ENCODE results near the gene ASIP.
"Not testable (repeated sequence)": the region's sequence is repeated elsewhere in the genome, so short reads cannot be mapped to it uniquely, and the experiment has no call there.

ASIP gene

GRCh38 chr20:34283844-34284243, 42.6 kb downstream of the ASIP start:
- Histone ChIP-seq H4K20me1 (peaks cover 0 to 24% (median 8%) of the 10 kb centered on the region in 11 experiments; a peak in 9 of 22 replicates), H3K9me3 (replicated peaks in 1 of 11) (no peaks in the 10 kb centered on the region), H3K27me3 (no peaks in the 10 kb centered on the region), H3K4me1 (peaks cover 11 to 24% (median 15%) of the 10 kb centered on the region in 10 experiments; a peak in 18 of 20 replicates), H3K36me3 (peaks cover 89 to 100% (median 98%) of the 10 kb centered on the region in 11 experiments), H3K9ac (no peak overlapping the region), H3K4me2 (no peak overlapping the region), H3K4me3 (no peak overlapping the region), H3K27ac (no peak overlapping the region)
- TF ChIP-seq Cebpa-rat (IDR thresholded peaks at IDR 0.05): no peak

GRCh38 chr20:34285450-34285849, 44.2 kb downstream of the ASIP start:
- Histone ChIP-seq H3K4me1 (peaks cover 11 to 24% (median 15%) of the 10 kb centered on the region in 10 experiments; a peak in 18 of 20 replicates), H3K36me3 (peaks cover 91 to 100% (median 99%) of the 10 kb centered on the region in 11 experiments), H3K9me3 (replicated peaks in 1 of 11) (no peaks in the 10 kb centered on the region), H3K4me2 (no peak overlapping the region), H4K20me1 (peaks cover 0 to 26% (median 7%) of the 10 kb centered on the region in 11 experiments; a peak in 10 of 22 replicates), H3K27me3 (no peaks in the 10 kb centered on the region), H3K9ac (no peak overlapping the region), H3K27ac (no peak overlapping the region), H3K4me3 (no peak overlapping the region)
- no peak for TF ChIP-seq Cebpa-rat (IDR thresholded peaks at IDR 0.05)

GRCh38 chr20:34287500-34287899, 46.3 kb downstream of the ASIP start:
- not testable (repeated sequence) for H3K27me3 ChIP-seq; H3K9ac ChIP-seq; H3K9me3 ChIP-seq (replicated peaks in 1 of 11); H3K4me3 ChIP-seq; H3K27ac ChIP-seq; H3K4me2 ChIP-seq
- H3K4me1 ChIP-seq: peaks cover 6 to 16% (median 8%) of the 10 kb centered on the region in 10 experiments; a peak in 18 of 20 replicates
- peaks cover 98 to 100% (median 100%) of the 10 kb centered on the region in 11 experiments for H3K36me3 ChIP-seq
- H4K20me1 ChIP-seq: peaks cover 0 to 43% (median 11%) of the 10 kb centered on the region in 11 experiments; a peak in 11 of 22 replicates

- no peak overlapping the region for H3K4me2 ChIP-seq
- peaks cover 0 to 14% (median 0%) of the 10 kb centered on the region in 10 experiments; a peak in 7 of 20 replicates for H3K4me1 ChIP-seq
- no peaks in the 10 kb centered on the region for H3K9me3 ChIP-seq (replicated peaks in 1 of 11)
- H3K4me3 ChIP-seq: no peak overlapping the region
- H3K9ac ChIP-seq: no peak overlapping the region
- peaks cover 6 to 67% (median 37%) of the 10 kb centered on the region in 11 experiments; a peak in 20 of 22 replicates for H4K20me1 ChIP-seq
- H3K36me3 ChIP-seq: peaks cover 98 to 100% (median 100%) of the 10 kb centered on the region in 11 experiments
- H3K27ac ChIP-seq: no peak overlapping the region
- H3K27me3 ChIP-seq: no peaks in the 10 kb centered on the region
- TF ChIP-seq Cebpa-rat (IDR thresholded peaks at IDR 0.05): no peak
Observed at GRCh38 chr20:34290471-34290870, 49.2 kb downstream of the ASIP start.

- no peak for TF ChIP-seq Cebpa-rat (IDR thresholded peaks at IDR 0.05)
- H3K4me1 ChIP-seq: peaks cover 0 to 14% (median 0%) of the 10 kb centered on the region in 10 experiments; a peak in 7 of 20 replicates
- H3K27me3 ChIP-seq: no peaks in the 10 kb centered on the region
- H3K27ac ChIP-seq: no peak overlapping the region
- H3K9me3 ChIP-seq (replicated peaks in 1 of 11): no peaks in the 10 kb centered on the region
- peaks cover 80 to 100% (median 91%) of the 10 kb centered on the region in 11 experiments for H3K36me3 ChIP-seq
- H3K4me2 ChIP-seq: no peak overlapping the region
- H4K20me1 ChIP-seq: peaks cover 9 to 87% (median 57%) of the 10 kb centered on the region in 11 experiments; a peak in 21 of 22 replicates
- no peak overlapping the region for H3K4me3 ChIP-seq
- H3K9ac ChIP-seq: no peak overlapping the region
Observed at GRCh38 chr20:34292496-34292895, 51.3 kb downstream of the ASIP start.

GRCh38 chr20:34293119-34293518, 51.9 kb downstream of the ASIP start:
- TF ChIP-seq Cebpa-rat (IDR thresholded peaks at IDR 0.05): no peak
- H3K9me3 ChIP-seq (replicated peaks in 1 of 11): no peaks in the 10 kb centered on the region
- peak overlapping the region in 1 of 11 experiments; percentile 11; a peak in 1 of 22 replicates for H3K27ac ChIP-seq
- no peak overlapping the region for H3K9ac ChIP-seq
- H3K27me3 ChIP-seq: no peaks in the 10 kb centered on the region
- H4K20me1 ChIP-seq: peaks cover 9 to 86% (median 63%) of the 10 kb centered on the region in 11 experiments; a peak in 21 of 22 replicates
- peak overlapping the region in 1 of 11 experiments; percentile 47; a peak in 2 of 22 replicates for H3K4me2 ChIP-seq
- H3K36me3 ChIP-seq: peaks cover 74 to 95% (median 85%) of the 10 kb centered on the region in 11 experiments
- H3K4me3 ChIP-seq: no peak overlapping the region
- H3K4me1 ChIP-seq: peaks cover 0 to 14% (median 0%) of the 10 kb centered on the region in 10 experiments; a peak in 7 of 20 replicates

- peak overlapping the region in 2 of 11 experiments; percentile 22 to 47; a peak in 3 of 22 replicates for H3K4me2 ChIP-seq
- peaks cover 70 to 91% (median 81%) of the 10 kb centered on the region in 11 experiments for H3K36me3 ChIP-seq
- H3K9ac ChIP-seq: no peak overlapping the region
- H3K27me3 ChIP-seq: no peaks in the 10 kb centered on the region
- H3K4me3 ChIP-seq: no peak overlapping the region
- no peaks in the 10 kb centered on the region for H3K9me3 ChIP-seq (replicated peaks in 1 of 11)
- H3K4me1 ChIP-seq: peaks cover 0 to 14% (median 0%) of the 10 kb centered on the region in 10 experiments; a peak in 7 of 20 replicates
- H4K20me1 ChIP-seq: peaks cover 9 to 85% (median 63%) of the 10 kb centered on the region in 11 experiments; a peak in 21 of 22 replicates
- no peak for TF ChIP-seq Cebpa-rat (IDR thresholded peaks at IDR 0.05)
- H3K27ac ChIP-seq: peak overlapping the region in 1 of 11 experiments; percentile 11; a peak in 1 of 22 replicates
Observed at GRCh38 chr20:34293589-34293988, 52.4 kb downstream of the ASIP start.

- Histone ChIP-seq H3K4me3 (no peak overlapping the region), H4K20me1 (peaks cover 16 to 94% (median 71%) of the 10 kb centered on the region in 11 experiments; a peak in 21 of 22 replicates), H3K27me3 (no peaks in the 10 kb centered on the region), H3K27ac (no peak overlapping the region), H3K4me1 (peaks cover 0 to 21% (median 7%) of the 10 kb centered on the region in 10 experiments; a peak in 14 of 20 replicates), H3K9me3 (replicated peaks in 1 of 11) (peaks cover 0 to 4% (median 0%) of the 10 kb centered on the region in 11 experiments; a peak in 1 of 22 replicates), H3K36me3 (peaks cover 65 to 90% (median 80%) of the 10 kb centered on the region in 11 experiments), H3K9ac (no peak overlapping the region), H3K4me2 (no peak overlapping the region)
- no peak for TF ChIP-seq Cebpa-rat (IDR thresholded peaks at IDR 0.05)
Observed at GRCh38 chr20:34294563-34294962, 53.3 kb downstream of the ASIP start.

GRCh38 chr20:34295284-34295683, 54.1 kb downstream of the ASIP start:
- no peak overlapping the region for H3K9ac ChIP-seq
- peaks cover 58 to 89% (median 76%) of the 10 kb centered on the region in 11 experiments for H3K36me3 ChIP-seq
- peaks cover 3 to 28% (median 14%) of the 10 kb centered on the region in 10 experiments for H3K4me1 ChIP-seq
- no peak overlapping the region for H3K27ac ChIP-seq
- H4K20me1 ChIP-seq: peaks cover 16 to 97% (median 78%) of the 10 kb centered on the region in 11 experiments; a peak in 21 of 22 replicates
- TF ChIP-seq Cebpa-rat (IDR thresholded peaks at IDR 0.05): no peak
- no peak overlapping the region for H3K4me2 ChIP-seq
- no peak overlapping the region for H3K4me3 ChIP-seq
- no peaks in the 10 kb centered on the region for H3K27me3 ChIP-seq
- H3K9me3 ChIP-seq (replicated peaks in 1 of 11): peaks cover 0 to 4% (median 0%) of the 10 kb centered on the region in 11 experiments; a peak in 1 of 22 replicates

Data from BLaER1 treated with 17β-estradiol and CSF1 and Interleukin-3, amounts not matched to agents 10 nM and 100 nM (cell line).